Testis (tissue), 3 donors: Measurements from ENCODE around the gene RAB40B. TPM values are rescaled to one million over a fixed set of nuclear protein-coding genes. Genes with fewer than 3 reads are reported as not detected.

ENCODE experiments used
- DNase-seq: peaks from one replicate; pipeline ENCODE4 v3.0.0-alpha.2; 2019
- H3K27ac ChIP-seq, 2 donors: fragments of 200-600 bp; sonication (generic); one replicate each; pipeline ENCODE4 v1.5.1; 2019
- H3K27me3 ChIP-seq: fragments of 200-600 bp; sonication (generic); one replicate; pipeline ENCODE4 v1.5.1; 2019
- H3K36me3 ChIP-seq: fragments of 200-600 bp; sonication (generic); one replicate; pipeline ENCODE4 v1.5.1; 2017; ENCODE audit warnings: low read depth; ENCODE audit errors: missing control alignments
- H3K4me1 ChIP-seq: fragments of 200-600 bp; sonication (generic); one replicate; pipeline ENCODE4 v1.5.1; 2019
- H3K4me3 ChIP-seq, 2 donors: fragments of 200-600 bp; sonication (generic); one replicate each; pipeline ENCODE4 v1.5.1; 2017 to 2019
- H3K9me3 ChIP-seq: fragments of 200-600 bp; sonication (generic); one replicate; pipeline ENCODE4 v1.5.1; 2017
- CTCF ChIP-seq, 3 experiments: fragments of 450-650 bp in 2 of 3; fragments of 200-600 bp in 1 of 3; sonication (generic) in 1 of 3; IDR thresholded peaks; one replicate each; pipeline ENCODE4 v1.5.1; 2016 to 2019; ENCODE audit warnings: antibody characterized with exemption in 3 of 3, mild to moderate bottlenecking in 2 of 3, moderate library complexity in 1 of 3
- POLR2A ChIP-seq: fragments of 450-650 bp; IDR thresholded peaks from one replicate; pipeline ENCODE4 v1.6.1; 2017; ENCODE audit warnings: antibody characterized with exemption, mild to moderate bottlenecking, moderate library complexity
- WGBS, 2 donors: methylation state at CpG; one replicate each; pipeline ENCODE4 v1.1.5; 2018; 5-methylcytosine and 5-hydroxymethylcytosine counted together
- intact Hi-C: fragments of 100-400 bp; cut with DNase I; formaldehyde crosslinking; loops from one replicate; pipeline ENCODE4 v1.15.1; 2023; ENCODE audit warnings: low total_unique reads
- polyA plus RNA-seq: library from polyadenylated mRNA; stranded (reverse); fragments of 350-450 nt; fragmentation: Illumina TruSeq; extraction: RNeasy Lipid Tissue Mini Kit (QIAGEN cat#74804); gene quantifications from one replicate; pipeline ENCODE4 v1.2.3, GENCODE V29; 2014; ENCODE audit warnings: low read depth, low replicate concordance; ENCODE audit not compliant: insufficient read depth
- total RNA-seq, 2 donors: library from RNA; depleted of rRNA; stranded (reverse); fragments of >200 nt; gene quantifications; one replicate each; pipeline ENCODE4 v1.2.3, GENCODE V29; 2016

Gene RAB40B
- total and polyA plus RNA-seq, 3 donors from 2014 or later, result 9.4 to 16.4 (median 13.5) TPM

- intact Hi-C loops, result no loop called here
These were observed 42.6 kb upstream of the RAB40B start for GRCh38 chr17:82740906-82741759.

GRCh38 chr17:82737967-82738877 is 39.7 kb upstream of the RAB40B start:
- DNase-seq, result peak; percentile 92
- intact Hi-C loops, result no loop called here

More at GRCh38 chr17:82740906-82741759, 42.6 kb upstream of the RAB40B start:
- peaks cover 14% of the 10 kb centered on the region for H3K4me1 ChIP-seq
- no peaks in the 10 kb centered on the region for H3K9me3 ChIP-seq
- H3K36me3 ChIP-seq, result no peaks in the 10 kb centered on the region
- no peak overlapping the region for H3K4me3 ChIP-seq
- H3K27ac ChIP-seq, result no peak overlapping the region
- H3K27me3 ChIP-seq, result no peaks in the 10 kb centered on the region
- 92 to 98% methylated on average over 10 of the region's 10 CpGs for WGBS, 2 donors
- TF ChIP-seq CTCF (IDR thresholded peaks at IDR 0.05) (no peak), POLR2A (no peak)
- no peak for DNase-seq

GRCh38 chr17:82736511-82737185 is 38.1 kb upstream of the RAB40B start:
- Histone ChIP-seq H3K4me1 (peaks cover 16% of the 10 kb centered on the region), H3K4me3 (peak overlapping the region in 1 of 2 donors; percentile 78), H3K9me3 (no peaks in the 10 kb centered on the region), H3K27ac (no peak overlapping the region), H3K36me3 (no peaks in the 10 kb centered on the region), H3K27me3 (no peaks in the 10 kb centered on the region)
- intact Hi-C loops, result no loop called here
- no peak for TF ChIP-seq POLR2A
- TF ChIP-seq CTCF (IDR thresholded peaks at IDR 0.05), result no peak
- 42 to 58% methylated on average over 9 to 16 of the region's 18 CpGs for WGBS, 2 donors
- DNase-seq, result no peak

More at GRCh38 chr17:82737967-82738877, 39.7 kb upstream of the RAB40B start:
- Histone ChIP-seq H3K4me1 (peaks cover 16% of the 10 kb centered on the region), H3K4me3 (no peak overlapping the region), H3K36me3 (no peaks in the 10 kb centered on the region), H3K9me3 (no peaks in the 10 kb centered on the region), H3K27me3 (no peaks in the 10 kb centered on the region), H3K27ac (peak overlapping the region in 1 of 2 donors; percentile 8)
- WGBS, 2 donors, result 51 to 75% methylated on average over 22 to 26 of the region's 26 CpGs
- no peak for TF ChIP-seq POLR2A
- no peak for TF ChIP-seq CTCF (IDR thresholded peaks at IDR 0.05)

- peak within 1 kb of the TSS; percentile 71 to 78 for H3K4me3 ChIP-seq
- WGBS, 2 donors, result 4% methylated on average over 52 to 55 of the region's 101 CpGs
- peak within 1 kb of the TSS; percentile 83 to 86 for H3K27ac ChIP-seq
- no peaks in the 10 kb centered on the region for H3K36me3 ChIP-seq
- H3K4me1 ChIP-seq, result peaks cover 16% of the 10 kb centered on the region
- no peaks in the 10 kb centered on the region for H3K9me3 ChIP-seq
- H3K27me3 ChIP-seq, result no peaks in the 10 kb centered on the region
- no peak for TF ChIP-seq POLR2A
- TF ChIP-seq CTCF (IDR thresholded peaks at IDR 0.05), result no peak
- intact Hi-C loops, result no loop called here
- peak; percentile 82 for DNase-seq
These were observed 36.7 kb upstream of the RAB40B start, which contains the start of gene FN3K for GRCh38 chr17:82734987-82735866. Gene FN3K (plus strand): TSS chr17:82735615. CDS start chr17:82735637, 22 bp downstream.
